ENCODE measurements around the gene ATRNL1. TPM values are rescaled to one million over a fixed set of nuclear protein-coding genes. Genes with fewer than 3 reads are reported as not detected.

The ATRNL1 gene
- total and polyA plus RNA-seq, 2 experiments from 2014 or later = 5.9 to 17.4 TPM

DNA sequence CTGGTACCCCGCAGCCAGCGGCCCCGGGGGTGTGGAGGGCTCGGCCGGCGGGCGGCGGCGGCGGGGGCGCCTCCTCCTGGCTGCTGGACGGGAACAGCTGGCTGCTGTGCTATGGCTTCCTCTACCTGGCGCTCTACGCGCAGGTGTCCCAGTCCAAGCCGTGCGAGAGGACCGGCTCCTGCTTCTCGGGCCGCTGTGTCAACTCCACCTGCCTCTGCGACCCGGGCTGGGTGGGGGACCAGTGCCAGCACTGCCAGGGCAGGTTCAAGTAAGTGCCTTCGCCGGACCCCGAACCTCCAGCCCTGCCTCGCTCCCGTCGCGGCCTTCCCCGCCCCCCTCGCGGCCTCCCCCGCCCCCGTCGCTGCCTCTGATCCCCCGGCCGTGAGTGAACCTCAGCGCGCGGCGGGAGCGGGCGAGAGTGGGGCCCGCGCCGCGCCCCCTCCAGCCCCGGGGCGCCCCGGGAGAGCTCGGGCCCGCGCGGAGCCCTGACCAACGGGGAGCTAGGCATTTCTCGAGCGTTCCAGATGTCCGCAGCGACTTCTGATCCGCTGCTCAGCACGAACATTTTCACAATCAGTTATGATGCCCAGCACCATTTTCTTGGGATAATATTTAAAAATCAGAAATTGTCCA, 727 bp downstream of the ATRNL1 start:
- 4% methylated on average over 31 of the region's 61 CpGs for WGBS (ENCODE audit: low lambda C conversion rate, missing lambda C conversion rate)
- H3K79me2 ChIP-seq = peaks cover 3% of the 10 kb centered on the region
- TF ChIP-seq EZH2 (IDR thresholded peaks at IDR 0.05; ENCODE audit: borderline replicate concordance) = no peak
- peak; percentile 47 for TF ChIP-seq CTCF (IDR thresholded peaks at IDR 0.05; ENCODE audit: poor library complexity)
- DNase-seq (ENCODE audit: low spot score) = peak; percentile 35
- no peaks in the 10 kb centered on the region for H4K20me1 ChIP-seq (ENCODE audit: insufficient read depth, poor library complexity, severe bottlenecking)
- H3K4me1 ChIP-seq (ENCODE audit: insufficient read depth) = no peaks in the 10 kb centered on the region
- peak overlapping the region; percentile 94 for H2AFZ ChIP-seq
- peak overlapping the region; percentile 93 for H3K27ac ChIP-seq
- no peaks in the 10 kb centered on the region for H3K9me3 ChIP-seq (ENCODE audit: low read depth)
- H3K4me2 ChIP-seq = peak overlapping the region; percentile 93
- H3K9me2 ChIP-seq (replicated peaks; ENCODE audit: insufficient read depth) = no peaks in the 10 kb centered on the region
- H3K4me3 ChIP-seq = peak overlapping the region; percentile 88
- peaks cover 51% of the 10 kb centered on the region for H3K27me3 ChIP-seq
- H3K36me3 ChIP-seq (replicated peaks; ENCODE audit: insufficient read depth, low read depth) = no peaks in the 10 kb centered on the region

DNA sequence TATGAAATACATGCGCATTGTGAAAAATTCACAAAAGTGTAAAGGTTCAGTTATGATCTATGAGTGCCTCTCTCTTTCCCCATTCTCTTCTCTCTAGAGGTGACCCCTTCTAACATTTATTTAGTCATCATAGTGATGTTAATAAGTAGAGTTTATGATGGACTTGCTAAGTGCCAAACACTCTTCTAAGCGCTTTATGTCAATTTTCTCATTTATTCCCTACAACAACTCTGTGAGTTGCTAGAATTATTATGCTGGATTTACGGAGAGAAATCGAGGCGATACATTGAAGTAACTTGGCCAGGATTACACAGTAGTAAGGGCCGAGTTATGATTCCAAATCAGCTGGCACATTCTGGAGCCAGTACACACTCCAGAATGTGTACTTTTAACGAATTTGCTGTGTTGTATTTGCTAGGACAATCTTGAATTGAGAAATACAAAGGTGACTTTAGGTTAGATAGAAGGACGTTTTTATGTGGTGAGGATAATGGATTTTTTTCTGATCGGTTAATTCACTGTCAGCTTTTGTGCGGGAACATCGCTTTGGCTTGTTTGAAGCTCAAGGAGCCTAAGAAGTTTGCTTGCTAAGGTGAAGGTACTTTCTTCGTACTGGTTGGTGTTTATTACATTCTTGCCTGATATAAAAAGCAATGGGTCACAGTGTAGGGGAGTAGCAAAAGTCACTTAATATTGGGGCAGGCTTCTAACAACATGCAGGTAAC, 1.4 kb downstream of the ATRNL1 start:
- H3K4me2 ChIP-seq = peak overlapping the region; percentile 93
- H3K4me1 ChIP-seq (ENCODE audit: insufficient read depth) = no peaks in the 10 kb centered on the region
- no peaks in the 10 kb centered on the region for H3K9me2 ChIP-seq (replicated peaks; ENCODE audit: insufficient read depth)
- peaks cover 49% of the 10 kb centered on the region for H3K27me3 ChIP-seq
- H2AFZ ChIP-seq = peak overlapping the region; percentile 94
- TF ChIP-seq EZH2 (IDR thresholded peaks at IDR 0.05; ENCODE audit: borderline replicate concordance) (peak; percentile 38), CTCF (IDR thresholded peaks at IDR 0.05; ENCODE audit: poor library complexity) (no peak)
- H3K9me3 ChIP-seq (ENCODE audit: low read depth) = no peaks in the 10 kb centered on the region
- DNase-seq (ENCODE audit: low spot score) = no peak
- 44% methylated on average over 12 of the region's 12 CpGs for WGBS (ENCODE audit: low lambda C conversion rate, missing lambda C conversion rate)
- H3K36me3 ChIP-seq (replicated peaks; ENCODE audit: insufficient read depth, low read depth) = no peaks in the 10 kb centered on the region
- no peak overlapping the region for H3K27ac ChIP-seq
- peak overlapping the region; percentile 88 for H3K4me3 ChIP-seq
- H3K79me2 ChIP-seq = peaks cover 3% of the 10 kb centered on the region
- H4K20me1 ChIP-seq (ENCODE audit: insufficient read depth, poor library complexity, severe bottlenecking) = no peaks in the 10 kb centered on the region

DNA sequence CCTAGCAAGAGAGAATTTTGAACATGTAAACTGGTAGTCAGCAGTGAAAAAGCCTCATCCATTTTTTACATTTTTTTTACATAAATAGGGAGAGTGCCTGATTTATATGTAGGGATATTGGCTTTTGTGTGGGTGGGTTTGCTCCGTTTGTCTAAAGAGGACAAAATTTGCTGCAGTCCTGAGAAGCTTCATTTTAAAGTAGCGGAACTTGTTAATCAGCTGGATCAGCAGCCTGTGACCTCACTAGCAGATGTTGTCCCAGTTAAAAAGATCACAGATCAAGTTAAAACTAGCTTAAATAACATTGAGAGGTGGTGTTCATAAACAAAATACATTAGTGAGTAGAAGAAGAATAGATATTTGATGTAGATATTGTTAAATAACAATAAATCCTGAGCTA, 2.6 kb downstream of the ATRNL1 start:
- DNase-seq (ENCODE audit: low spot score) = no peak
- no peaks in the 10 kb centered on the region for H3K9me2 ChIP-seq (replicated peaks; ENCODE audit: insufficient read depth)
- no peaks in the 10 kb centered on the region for H3K9me3 ChIP-seq (ENCODE audit: low read depth)
- WGBS (ENCODE audit: low lambda C conversion rate, missing lambda C conversion rate) = 36% methylated on average over 2 of the region's 2 CpGs
- H3K4me1 ChIP-seq (ENCODE audit: insufficient read depth) = no peaks in the 10 kb centered on the region
- no peaks in the 10 kb centered on the region for H3K36me3 ChIP-seq (replicated peaks; ENCODE audit: insufficient read depth, low read depth)
- H3K4me2 ChIP-seq = peak overlapping the region; percentile 6
- H3K4me3 ChIP-seq = no peak overlapping the region
- no peak overlapping the region for H3K27ac ChIP-seq
- H4K20me1 ChIP-seq (ENCODE audit: insufficient read depth, poor library complexity, severe bottlenecking) = no peaks in the 10 kb centered on the region
- peaks cover 3% of the 10 kb centered on the region for H3K79me2 ChIP-seq
- peaks cover 38% of the 10 kb centered on the region for H3K27me3 ChIP-seq
- TF ChIP-seq EZH2phosphoT487 (IDR thresholded peaks at IDR 0.05; ENCODE audit: low read depth, severe bottlenecking, unreplicated experiment) = no peak
- no peak for TF ChIP-seq CTCF (IDR thresholded peaks at IDR 0.05; ENCODE audit: poor library complexity)
- no peak for TF ChIP-seq EZH2 (IDR thresholded peaks at IDR 0.05; ENCODE audit: borderline replicate concordance)
- no peak overlapping the region for H2AFZ ChIP-seq

All from hepatocyte (in vitro differentiated cells).